ENCODE measurements around the gene PPM1L.

The PPM1L gene

GRCh38 chr3:161082063-161082462, 326.0 kb downstream of the PPM1L start:
- DNase-seq (ENCODE audit: low spot score), result no peak
- TF ChIP-seq CTCF (IDR thresholded peaks at IDR 0.05; ENCODE audit: extremely low read depth, missing control alignments), result no peak

GRCh38 chr3:161083131-161083530, 327.1 kb downstream of the PPM1L start:
- no peak for DNase-seq (ENCODE audit: low spot score)
- no peak for TF ChIP-seq CTCF (IDR thresholded peaks at IDR 0.05; ENCODE audit: extremely low read depth, missing control alignments)

GRCh38 chr3:161084277-161084676, 328.2 kb downstream of the PPM1L start:
- no peak for DNase-seq (ENCODE audit: low spot score)
- TF ChIP-seq CTCF (IDR thresholded peaks at IDR 0.05; ENCODE audit: extremely low read depth, missing control alignments), result no peak

- TF ChIP-seq CTCF (IDR thresholded peaks at IDR 0.05; ENCODE audit: extremely low read depth, missing control alignments), result no peak
- no peak for DNase-seq (ENCODE audit: low spot score)
Measured at GRCh38 chr3:161093895-161094294, 337.9 kb downstream of the PPM1L start.

GRCh38 chr3:161096771-161097367, 340.8 kb downstream of the PPM1L start:
- no peak for DNase-seq (ENCODE audit: low spot score)
- TF ChIP-seq CTCF (IDR thresholded peaks at IDR 0.05; ENCODE audit: extremely low read depth, missing control alignments), result peak; percentile 2

- no peak for DNase-seq (ENCODE audit: low spot score)
- no peak for TF ChIP-seq CTCF (IDR thresholded peaks at IDR 0.05; ENCODE audit: extremely low read depth, missing control alignments)
Measured at GRCh38 chr3:161100994-161101393, 345.0 kb downstream of the PPM1L start.

GRCh38 chr3:161101609-161102008, 345.6 kb downstream of the PPM1L start:
- DNase-seq (ENCODE audit: low spot score), result no peak
- no peak for TF ChIP-seq CTCF (IDR thresholded peaks at IDR 0.05; ENCODE audit: extremely low read depth, missing control alignments)
